ENCODE data around the gene COLGALT1.

The COLGALT1 gene

DNA sequence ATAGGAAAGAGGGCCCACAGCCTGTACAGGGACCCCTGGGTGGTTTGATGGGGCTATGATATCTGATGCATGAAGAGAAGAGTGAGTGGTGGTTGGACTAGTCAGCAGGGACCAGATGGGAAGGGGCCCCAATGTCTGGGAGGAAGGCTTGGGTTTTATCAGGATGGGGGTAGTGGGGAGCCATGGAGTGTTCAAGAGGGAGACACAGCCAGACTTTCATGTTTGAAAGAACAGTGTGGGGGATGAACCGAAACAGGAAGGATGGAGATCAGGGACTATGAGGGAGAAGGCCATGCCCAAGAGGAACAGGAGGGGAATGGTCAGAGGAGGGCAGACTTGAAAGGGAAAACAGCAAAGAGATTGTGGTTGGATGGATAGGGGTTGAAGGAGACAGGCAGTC lies 69.6 kb downstream of the COLGALT1 start:
- no peak for DNase-seq

DNA sequence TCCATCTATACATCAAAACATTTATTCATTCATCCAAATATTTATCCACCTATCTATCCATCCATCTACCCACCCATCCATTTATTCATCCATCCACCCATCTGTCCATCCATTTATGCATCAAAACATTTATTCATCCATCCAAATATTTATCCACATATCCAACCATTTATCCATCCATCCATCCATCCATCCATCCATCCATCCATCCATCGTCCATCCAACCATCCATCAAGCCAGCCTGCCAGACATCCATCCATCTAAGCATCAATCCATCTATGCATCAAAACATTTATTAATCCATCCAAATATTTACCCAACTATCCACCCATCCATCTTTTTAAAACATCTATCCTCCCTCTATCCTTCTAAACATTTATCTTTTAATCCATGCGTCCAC lies 70.5 kb downstream of the COLGALT1 start:
- no peak for DNase-seq

GRCh38 chr19:17626456-17627015 lies 71.1 kb downstream of the COLGALT1 start:
- DNase-seq, result no peak

DNA sequence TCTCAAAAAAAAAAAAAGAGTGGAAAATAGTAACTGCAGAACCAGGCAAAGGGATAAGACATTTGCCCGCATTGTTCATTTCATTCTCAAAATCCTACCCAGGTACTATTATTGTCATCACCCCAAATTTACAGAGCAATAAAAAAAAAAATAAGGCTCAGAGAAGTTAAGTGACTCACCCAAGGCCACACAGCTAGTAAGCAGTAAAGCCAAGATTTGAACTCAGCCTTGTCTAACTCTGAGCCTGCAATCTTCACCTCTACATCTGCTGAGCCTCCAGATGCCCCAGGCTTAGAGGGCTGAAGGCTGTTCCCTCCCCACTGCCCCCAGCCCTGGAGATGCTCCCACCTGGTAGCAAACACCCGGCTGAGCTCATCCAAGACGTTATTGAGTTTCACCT lies 71.7 kb downstream of the COLGALT1 start:
- no peak for DNase-seq

DNA sequence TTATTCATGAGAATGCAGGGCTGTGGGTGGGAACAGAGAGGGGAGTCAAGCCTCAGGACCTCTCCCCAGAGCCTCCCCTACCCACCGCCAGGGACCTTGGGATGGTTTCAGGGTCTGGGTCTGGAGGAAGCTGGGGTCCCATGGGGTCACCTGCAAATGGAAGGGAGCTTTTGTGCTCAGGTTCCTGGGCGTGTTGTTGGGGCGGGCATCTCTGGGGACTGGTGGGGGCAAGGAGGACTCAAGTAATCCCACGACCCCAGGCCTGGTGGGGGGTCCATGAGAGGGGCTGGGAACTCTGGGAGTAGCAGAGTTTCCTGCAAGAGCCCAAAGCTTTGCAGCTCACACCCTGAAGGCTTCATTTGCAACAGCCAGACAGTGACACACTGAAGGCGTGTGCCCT lies 72.5 kb downstream of the COLGALT1 start:
- DNase-seq, result no peak

DNA sequence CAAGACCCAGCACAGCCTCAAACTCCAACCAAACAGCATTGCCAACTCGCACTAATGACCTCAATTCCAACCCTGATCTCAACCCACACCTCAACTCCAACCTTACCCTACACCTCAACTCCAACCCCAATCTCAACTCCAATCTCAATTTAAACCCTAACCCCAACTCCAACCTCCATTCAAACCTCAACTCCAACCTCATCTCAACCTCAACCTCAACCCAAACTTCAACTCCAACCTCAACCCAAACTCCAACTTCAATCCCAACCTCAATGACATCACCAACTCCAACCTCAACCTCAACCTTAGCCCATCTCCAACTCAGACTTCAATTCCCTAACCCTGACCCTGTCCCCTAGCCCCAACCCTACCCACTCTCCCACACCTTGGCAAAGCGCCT lies 74.3 kb downstream of the COLGALT1 start:
- no peak for DNase-seq

DNA sequence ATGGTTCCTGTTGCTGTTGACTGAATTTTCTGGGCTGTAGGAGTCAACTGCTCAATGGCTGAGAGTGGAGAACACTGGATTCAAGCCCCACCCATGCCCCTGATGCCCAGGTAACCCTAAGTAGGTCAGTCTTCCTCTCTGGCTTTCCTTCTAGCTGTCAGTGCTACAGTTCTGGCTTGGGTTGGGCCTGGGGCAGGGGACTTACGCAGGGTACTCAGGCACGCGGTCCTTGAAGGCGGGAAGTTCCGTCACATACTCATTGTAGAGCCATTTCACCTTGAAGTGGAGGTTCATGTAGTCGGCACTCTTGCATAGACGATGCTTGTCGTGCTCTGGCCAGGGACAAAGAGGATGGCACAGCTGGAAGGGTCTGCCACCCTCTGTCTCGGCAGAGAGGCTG lies 77.1 kb downstream of the COLGALT1 start:
- DNase-seq, result no peak
